Stimulated activated naive CD8-positive, alpha-beta T cell treated with anti-CD3 and anti-CD28 coated beads, Interleukin-15, amount 100 ng/mL, for 72 hours (primary cell): ENCODE measurements around the gene ADAM8.

Experiments
- ATAC-seq: fragments of 150-1000 bp; cut with Tn5 transposase; 2 replicates; pipeline ENCODE4 v1.10.0; 2021; ENCODE audit warnings: mild to moderate bottlenecking, moderate library complexity
- DNase-seq, 2 donors: peaks; one replicate each; pipeline ENCODE4 v3.0.0; 2021 to 2022
- H3K27ac Mint-ChIP-seq, 2 donors: one replicate each; pipeline ENCODE4 v1.8.0; 2022; ENCODE audit warnings: mild to moderate bottlenecking in 2 of 2, mixed read lengths in 2 of 2, moderate library complexity in 2 of 2
- H3K27me3 Mint-ChIP-seq: one replicate; pipeline ENCODE4 v1.8.0; 2022; ENCODE audit warnings: mixed read lengths
- H3K4me1 Mint-ChIP-seq: one replicate; pipeline ENCODE4 v1.8.0; 2022; ENCODE audit warnings: mild to moderate bottlenecking, mixed read lengths
- H3K4me3 Mint-ChIP-seq, 2 donors: one replicate each; pipeline ENCODE4 v1.8.0; 2022; ENCODE audit warnings: mild to moderate bottlenecking in 2 of 2, mixed read lengths in 2 of 2, moderate library complexity in 1 of 2
- H3K9me3 Mint-ChIP-seq, 2 donors: one replicate each; pipeline ENCODE4 v1.8.0; 2022; ENCODE audit warnings: mixed read lengths in 2 of 2

The ADAM8 gene

DNA sequence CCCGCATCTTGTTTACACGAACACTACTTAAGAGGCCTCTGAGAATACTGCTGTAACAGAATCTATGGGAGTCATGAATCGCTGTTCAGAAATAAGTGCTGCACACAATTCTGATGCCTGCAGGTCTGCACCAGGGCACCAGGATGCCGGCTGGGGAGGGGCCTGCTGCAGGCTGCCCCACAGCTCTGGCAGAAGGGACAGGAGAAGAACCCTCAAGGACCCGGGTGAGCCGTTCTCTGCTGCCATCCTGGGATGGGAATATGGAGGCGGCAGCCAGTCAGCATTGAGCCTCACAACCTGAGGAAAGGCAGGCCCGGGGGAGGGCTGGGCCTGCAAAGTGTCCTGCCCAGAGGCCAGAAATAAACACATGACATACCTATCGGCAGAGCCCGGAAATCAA, 20.8 kb upstream of the ADAM8 start:
- ATAC-seq (no peak), DNase-seq (no peak)
- no peaks in the 10 kb centered on the region for H3K27me3 Mint-ChIP-seq
- H3K4me3 Mint-ChIP-seq: no peak overlapping the region
- peaks cover 15% of the 10 kb centered on the region for H3K4me1 Mint-ChIP-seq
- H3K9me3 Mint-ChIP-seq: no peaks in the 10 kb centered on the region
- no peak overlapping the region for H3K27ac Mint-ChIP-seq

DNA sequence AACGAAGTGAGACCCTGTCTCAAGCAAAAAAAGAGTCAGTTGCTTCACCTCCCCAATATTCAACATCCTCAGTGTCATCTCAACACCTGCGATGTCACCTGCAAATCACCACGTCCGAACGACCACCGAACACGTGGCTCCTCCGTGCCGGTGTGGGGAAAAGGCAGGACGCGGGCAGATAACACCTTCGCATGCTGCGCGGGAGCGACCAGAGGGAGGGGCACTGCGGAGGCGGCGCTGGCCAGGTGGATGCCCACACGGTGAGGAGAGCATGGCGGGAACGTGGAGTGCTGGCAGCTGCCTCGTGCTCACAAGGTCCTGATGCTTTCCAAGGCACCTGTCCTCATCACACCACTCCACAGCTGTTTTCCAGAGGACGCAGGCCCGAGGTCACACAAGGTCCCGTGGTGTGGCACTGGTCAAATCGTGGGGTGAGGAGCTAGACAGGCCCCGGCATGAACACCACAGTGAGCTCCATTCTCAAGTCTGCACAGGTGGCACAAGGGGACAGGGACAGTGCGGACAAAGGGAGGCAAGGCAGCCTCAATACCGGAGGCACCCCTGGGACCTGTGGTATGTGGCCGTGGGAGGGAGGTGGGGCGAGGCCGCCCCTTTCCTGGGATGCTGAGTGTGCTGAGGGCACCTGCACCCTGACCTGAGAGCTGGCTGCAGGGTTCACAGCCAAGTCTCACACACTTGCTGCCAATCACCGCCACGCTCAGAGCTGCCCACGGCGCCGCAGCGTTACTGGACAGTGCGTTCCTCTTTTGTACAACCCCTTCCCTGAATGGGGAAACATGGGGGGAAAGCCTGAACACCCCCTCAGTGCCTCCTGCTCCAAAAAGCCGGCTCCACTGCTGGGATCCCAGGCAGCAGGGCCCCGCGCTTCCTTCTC, 19.0 kb upstream of the ADAM8 start:
- Mint-ChIP-seq H3K4me3 (no peak overlapping the region), H3K27me3 (no peaks in the 10 kb centered on the region), H3K27ac (no peak overlapping the region), H3K9me3 (no peaks in the 10 kb centered on the region), H3K4me1 (peaks cover 15% of the 10 kb centered on the region)
- DNase-seq (no peak), ATAC-seq (no peak)

DNA sequence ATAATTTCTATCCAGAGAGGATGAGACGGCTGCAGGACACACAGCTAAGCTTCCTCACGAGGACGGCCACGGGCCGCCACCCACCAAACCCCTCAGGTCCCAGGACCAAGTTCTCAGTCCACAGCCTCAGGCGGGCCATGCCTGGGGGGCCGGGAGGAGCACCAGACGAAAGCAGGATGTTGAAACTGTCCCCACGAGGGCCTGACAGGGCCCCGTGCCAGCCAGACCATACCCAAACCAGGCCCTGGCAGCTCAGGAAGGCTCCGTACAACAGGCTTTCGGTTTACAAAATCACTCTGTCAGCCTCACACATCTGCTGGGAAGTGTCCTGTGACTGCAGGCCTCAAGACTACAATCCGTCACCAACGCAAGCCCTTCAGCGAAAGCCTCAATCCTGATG, 17.5 kb upstream of the ADAM8 start:
- ATAC-seq: no peak
- Mint-ChIP-seq H3K27ac (no peak overlapping the region), H3K9me3 (no peaks in the 10 kb centered on the region), H3K4me1 (peaks cover 15% of the 10 kb centered on the region), H3K27me3 (no peaks in the 10 kb centered on the region), H3K4me3 (no peak overlapping the region)
- DNase-seq: no peak

DNA sequence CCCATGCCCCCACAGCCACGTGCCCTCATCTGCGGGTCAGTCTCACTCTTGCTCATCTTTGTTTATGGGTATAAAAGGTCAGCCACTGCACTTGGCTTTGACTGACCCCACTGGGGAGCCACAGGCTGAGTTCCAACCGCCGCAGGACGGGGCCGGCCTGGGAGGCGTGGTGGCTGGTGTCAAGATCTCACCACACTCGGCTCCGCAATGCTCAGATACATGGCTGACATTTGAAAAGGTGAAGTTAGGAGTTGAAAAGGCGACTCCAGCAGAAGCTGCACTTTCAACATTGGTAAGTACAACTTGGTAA, 17.1 kb upstream of the ADAM8 start:
- Mint-ChIP-seq H3K4me3 (no peak overlapping the region), H3K9me3 (no peaks in the 10 kb centered on the region), H3K27ac (no peak overlapping the region), H3K4me1 (peaks cover 15% of the 10 kb centered on the region), H3K27me3 (no peaks in the 10 kb centered on the region)
- DNase-seq (no peak), ATAC-seq (no peak)

DNA sequence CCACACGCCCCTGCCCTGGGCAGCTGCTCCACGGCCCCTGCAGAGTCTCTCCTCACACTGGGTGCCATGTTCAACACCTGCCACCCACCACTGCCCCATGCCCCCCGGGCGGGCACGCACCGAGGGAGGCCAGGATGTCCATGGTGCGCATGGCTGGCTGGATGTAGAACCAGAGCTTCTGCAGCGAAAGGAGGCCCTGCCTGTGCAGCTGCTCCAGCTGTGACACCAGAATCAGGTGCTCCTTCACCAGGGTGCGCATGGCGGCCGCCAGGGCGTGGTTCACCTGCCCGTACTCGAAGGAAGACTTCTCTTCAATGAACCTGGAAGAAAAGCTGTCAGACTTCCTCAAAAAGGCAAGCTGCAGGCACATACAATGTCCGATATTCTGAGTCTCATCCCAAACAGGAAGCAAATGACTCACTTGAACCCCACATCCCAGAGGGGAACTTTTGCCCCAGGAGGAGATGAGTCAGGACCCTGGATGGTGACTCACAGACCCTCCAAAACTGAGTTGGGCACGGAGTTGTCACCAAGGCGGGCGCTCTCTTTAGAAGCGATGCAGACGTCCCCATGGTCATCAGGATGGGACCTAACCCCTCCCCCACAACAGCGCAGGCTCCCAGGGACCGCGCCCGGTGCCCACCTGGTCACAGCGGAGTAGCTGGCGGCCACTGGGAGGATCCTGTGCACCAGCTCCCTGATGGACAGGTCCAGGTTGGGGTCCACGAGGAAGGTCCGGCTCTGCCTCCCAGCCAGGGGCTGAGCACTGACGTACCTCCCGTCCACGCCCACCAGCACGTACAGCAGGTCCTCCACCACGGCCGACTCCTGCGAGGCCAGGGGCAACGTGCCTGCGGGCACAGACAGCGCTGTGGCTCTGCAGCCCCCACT, 16.5 kb upstream of the ADAM8 start:
- H3K4me3 Mint-ChIP-seq: no peak overlapping the region
- no peaks in the 10 kb centered on the region for H3K9me3 Mint-ChIP-seq
- no peaks in the 10 kb centered on the region for H3K27me3 Mint-ChIP-seq
- peaks cover 15% of the 10 kb centered on the region for H3K4me1 Mint-ChIP-seq
- no peak overlapping the region for H3K27ac Mint-ChIP-seq
- DNase-seq (no peak), ATAC-seq (peak; percentile 65)

DNA sequence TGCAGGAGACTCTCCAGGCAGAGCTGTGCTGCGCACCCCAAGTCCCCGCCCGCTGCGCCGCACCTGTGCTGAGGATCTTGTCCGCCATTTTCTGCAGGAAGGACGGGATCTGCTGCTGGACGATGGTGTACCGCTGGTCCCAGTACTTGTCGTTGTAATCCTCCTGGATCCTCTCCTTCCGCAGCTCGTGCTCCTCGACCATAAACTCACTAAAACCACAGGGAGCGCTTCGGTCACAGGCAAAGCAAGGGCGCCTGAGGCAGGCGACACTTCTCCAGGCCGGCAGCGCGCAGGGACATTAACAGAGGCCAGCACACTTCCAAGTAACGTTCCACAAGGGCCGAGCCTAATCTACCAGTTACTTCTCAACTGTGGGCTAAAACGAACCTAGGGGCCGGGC, 13.1 kb upstream of the ADAM8 start:
- Mint-ChIP-seq H3K9me3 (no peaks in the 10 kb centered on the region), H3K4me3 (no peak overlapping the region), H3K27me3 (no peaks in the 10 kb centered on the region), H3K27ac (no peak overlapping the region), H3K4me1 (peaks cover 15% of the 10 kb centered on the region)
- DNase-seq (no peak), ATAC-seq (no peak)

DNA sequence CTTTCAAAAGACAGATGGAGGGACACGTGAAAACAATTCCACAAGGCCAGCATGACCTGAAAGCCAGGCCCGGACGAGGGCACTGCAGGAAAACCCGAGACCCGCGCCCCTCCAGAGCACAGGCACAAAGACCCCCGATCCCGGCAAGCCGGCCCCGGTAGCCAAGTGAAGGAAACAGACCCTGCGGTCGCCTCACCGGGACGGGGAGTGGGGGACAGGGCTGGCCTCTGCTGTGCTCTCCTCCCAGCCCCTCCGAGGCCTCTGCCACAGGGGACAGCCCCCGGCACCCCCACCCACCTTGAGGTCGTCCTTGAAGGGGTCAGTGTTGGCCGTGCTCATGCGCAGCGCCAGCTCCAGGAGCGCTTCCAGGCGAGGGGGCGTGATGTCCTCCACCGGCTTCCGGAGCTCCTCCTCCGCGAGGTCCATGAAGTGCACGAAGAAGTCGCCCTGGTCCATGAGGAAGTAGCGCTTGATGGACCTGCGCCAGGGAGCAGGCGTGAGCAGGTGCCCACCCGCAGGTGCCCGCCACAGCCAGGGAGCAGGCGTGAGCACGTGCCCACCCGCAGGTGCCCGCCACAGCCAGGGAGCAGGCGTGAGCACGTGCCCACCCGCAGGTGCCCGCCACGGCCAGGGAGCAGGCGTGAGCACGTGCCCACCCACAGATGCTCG, 11.3 kb upstream of the ADAM8 start:
- DNase-seq (no peak), ATAC-seq (peak; percentile 35)
- Mint-ChIP-seq H3K4me1 (no peaks in the 10 kb centered on the region), H3K9me3 (no peaks in the 10 kb centered on the region), H3K4me3 (no peak overlapping the region), H3K27me3 (no peaks in the 10 kb centered on the region), H3K27ac (no peak overlapping the region)

DNA sequence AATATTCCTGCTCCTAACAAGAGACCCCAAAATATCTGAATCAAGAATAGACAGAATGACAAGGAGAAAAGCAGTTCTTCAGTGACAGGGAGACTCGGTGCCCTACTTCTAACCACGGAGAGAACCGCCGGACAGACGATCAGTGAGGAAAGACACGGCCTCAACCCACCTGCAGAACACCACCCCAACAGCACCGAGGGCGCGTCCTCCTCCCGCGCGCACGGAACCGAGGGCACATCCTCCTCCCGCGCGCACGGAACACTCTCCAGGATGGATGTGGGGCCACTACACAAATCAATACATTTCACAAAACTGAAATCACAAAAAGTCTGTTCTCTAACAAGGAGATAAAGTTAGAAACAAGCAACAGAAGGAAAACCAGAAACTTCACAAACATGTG, 9.7 kb upstream of the ADAM8 start:
- no peaks in the 10 kb centered on the region for H3K27me3 Mint-ChIP-seq
- H3K4me1 Mint-ChIP-seq: no peaks in the 10 kb centered on the region
- no peak overlapping the region for H3K4me3 Mint-ChIP-seq
- no peak overlapping the region for H3K27ac Mint-ChIP-seq
- ATAC-seq (no peak), DNase-seq (no peak)
- H3K9me3 Mint-ChIP-seq: no peaks in the 10 kb centered on the region

DNA sequence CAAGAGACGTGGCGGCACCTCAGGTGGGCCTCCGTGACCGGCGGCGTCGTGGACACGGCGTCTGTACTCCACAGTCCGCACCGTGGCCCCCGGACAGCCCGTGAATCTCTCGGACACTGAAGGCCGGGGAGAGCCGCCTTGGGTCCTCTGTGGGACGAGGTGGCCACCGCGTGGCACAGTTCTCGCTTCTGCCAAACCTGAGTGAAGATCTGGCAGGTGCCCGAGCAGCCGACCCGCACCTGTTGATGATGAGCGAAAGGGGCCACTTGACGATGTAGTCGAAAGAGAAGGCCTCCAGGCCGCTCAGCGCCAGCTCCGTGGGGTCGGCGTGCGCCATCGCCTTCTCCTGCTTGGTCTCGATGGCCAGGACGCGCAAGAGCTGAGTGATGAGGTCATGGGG, 8.5 kb upstream of the ADAM8 start:
- no peaks in the 10 kb centered on the region for H3K9me3 Mint-ChIP-seq
- H3K27me3 Mint-ChIP-seq: no peaks in the 10 kb centered on the region
- no peak for DNase-seq
- H3K4me1 Mint-ChIP-seq: no peaks in the 10 kb centered on the region
- ATAC-seq: no peak
- H3K27ac Mint-ChIP-seq: no peak overlapping the region
- H3K4me3 Mint-ChIP-seq: no peak overlapping the region

DNA sequence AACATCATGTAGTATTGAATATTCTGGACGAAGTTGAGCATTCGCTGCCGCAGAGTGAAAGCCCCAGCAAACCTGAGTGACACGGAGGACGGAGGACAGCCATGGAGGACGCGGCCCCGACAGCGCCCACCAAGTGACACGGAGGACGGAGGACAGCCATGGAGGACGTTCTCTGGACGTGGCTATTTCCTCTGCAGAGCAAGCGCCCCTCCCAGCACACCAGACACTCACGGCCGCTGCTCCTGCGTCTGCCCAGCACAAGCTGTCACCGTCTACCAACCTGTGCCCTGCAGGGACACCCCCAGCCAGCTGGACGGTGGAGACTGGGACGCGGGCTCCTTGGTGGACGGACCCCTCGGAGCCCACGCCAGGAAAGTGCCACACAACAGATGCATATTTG, 7.3 kb upstream of the ADAM8 start:
- Mint-ChIP-seq H3K9me3 (no peaks in the 10 kb centered on the region), H3K27me3 (no peaks in the 10 kb centered on the region), H3K27ac (peak overlapping the region in 1 of 2 donors; percentile 44), H3K4me3 (no peak overlapping the region), H3K4me1 (peaks cover 11% of the 10 kb centered on the region)
- no peak for DNase-seq
- no peak for ATAC-seq

DNA sequence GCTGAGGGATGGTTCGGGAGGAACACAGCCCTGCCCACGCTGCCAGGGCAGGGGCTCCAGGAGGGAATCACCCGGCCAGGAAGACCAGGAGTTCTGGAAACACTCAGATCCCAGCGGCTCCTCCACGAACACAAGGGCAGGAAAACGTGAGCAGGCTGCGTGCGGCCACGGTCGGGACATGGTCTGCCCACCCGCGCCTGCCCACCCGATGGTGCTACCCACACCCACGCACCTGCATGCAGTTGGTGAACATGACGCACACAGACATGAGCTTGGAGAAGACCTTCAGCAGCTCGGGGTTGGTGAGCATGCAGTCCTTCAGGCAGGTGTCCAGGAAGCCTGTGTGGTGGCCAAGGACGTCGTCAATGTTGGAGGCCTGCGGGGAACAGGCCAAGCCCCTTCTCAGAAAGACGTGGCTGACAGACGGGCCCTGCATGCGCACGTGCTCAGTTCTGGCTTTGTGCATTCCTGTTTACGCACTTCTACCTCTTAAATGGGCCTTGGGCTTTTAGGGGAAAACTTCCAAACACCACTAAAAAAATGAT, 6.2 kb upstream of the ADAM8 start:
- Mint-ChIP-seq H3K27me3 (no peaks in the 10 kb centered on the region), H3K4me1 (peaks cover 22% of the 10 kb centered on the region), H3K9me3 (no peaks in the 10 kb centered on the region), H3K4me3 (no peak overlapping the region), H3K27ac (no peak overlapping the region)
- ATAC-seq (no peak), DNase-seq (no peak)

DNA sequence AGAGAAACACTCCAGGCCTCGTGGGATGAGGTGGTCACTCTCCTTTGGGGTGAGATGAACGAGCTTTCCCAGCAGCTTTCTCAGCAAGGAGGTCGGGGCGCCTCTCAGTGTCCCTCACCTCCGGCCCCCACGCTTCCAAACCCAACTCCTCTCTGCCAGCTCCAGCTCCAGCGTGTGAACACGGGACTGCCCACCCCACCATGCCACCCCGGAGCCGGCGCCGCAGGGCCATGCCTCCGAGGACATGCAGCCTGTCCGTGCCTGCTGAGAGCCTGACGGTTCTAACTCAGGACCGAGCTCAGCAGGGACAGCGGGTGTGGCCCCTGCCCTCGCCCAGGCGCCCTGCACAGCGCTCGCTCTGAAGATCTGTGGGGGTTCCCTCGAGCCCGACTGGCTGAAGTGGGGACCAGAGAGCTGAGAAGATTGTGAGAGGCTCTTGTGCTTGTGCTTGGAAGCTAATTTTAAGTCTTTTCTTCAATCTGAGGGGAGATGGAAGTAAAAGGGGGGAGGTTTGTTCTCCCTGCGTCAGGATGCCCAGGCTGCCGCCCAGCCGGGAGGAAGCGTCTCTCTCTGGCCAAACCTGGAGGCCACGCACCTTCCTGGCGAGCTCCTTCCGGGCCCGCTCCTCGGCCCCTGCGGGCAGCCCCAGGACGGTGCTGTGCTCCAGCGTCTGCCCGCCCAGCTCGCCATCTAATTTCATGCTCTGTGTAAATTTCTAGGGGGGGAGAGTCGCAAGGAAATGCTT, 5.1 kb upstream of the ADAM8 start:
- no peak for DNase-seq

DNA sequence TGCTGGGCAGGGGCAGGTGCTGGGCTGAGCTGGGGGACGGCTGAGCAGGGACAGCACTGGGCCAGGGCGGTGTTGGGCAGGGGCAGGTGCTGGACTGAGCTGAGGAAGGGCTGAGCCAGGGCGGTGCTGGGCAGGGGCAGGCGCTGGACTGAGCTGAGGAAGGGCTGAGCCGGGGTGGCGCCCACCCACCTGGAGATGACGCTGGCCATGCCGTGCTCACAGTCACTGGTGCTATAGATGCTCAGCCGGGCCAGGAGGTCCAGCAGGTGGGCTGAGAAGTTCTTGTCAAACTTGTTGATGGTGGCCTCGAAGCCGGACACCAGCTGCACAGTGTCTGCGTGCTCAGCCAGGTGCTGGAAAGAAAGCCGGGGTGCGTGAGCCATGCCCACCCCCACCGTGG, 4.4 kb upstream of the ADAM8 start:
- DNase-seq: no peak
- Mint-ChIP-seq H3K4me3 (no peak overlapping the region), H3K9me3 (no peaks in the 10 kb centered on the region), H3K27ac (no peak overlapping the region), H3K4me1 (peaks cover 29% of the 10 kb centered on the region), H3K27me3 (no peaks in the 10 kb centered on the region)
- ATAC-seq: no peak

More for the DNA sequence above, 5.1 kb upstream of the ADAM8 start:
- no peak for ATAC-seq
- Mint-ChIP-seq H3K27ac (peak overlapping the region in 1 of 2 donors; percentile 46), H3K4me1 (peaks cover 28% of the 10 kb centered on the region), H3K9me3 (no peaks in the 10 kb centered on the region), H3K27me3 (no peaks in the 10 kb centered on the region), H3K4me3 (no peak overlapping the region)

DNA sequence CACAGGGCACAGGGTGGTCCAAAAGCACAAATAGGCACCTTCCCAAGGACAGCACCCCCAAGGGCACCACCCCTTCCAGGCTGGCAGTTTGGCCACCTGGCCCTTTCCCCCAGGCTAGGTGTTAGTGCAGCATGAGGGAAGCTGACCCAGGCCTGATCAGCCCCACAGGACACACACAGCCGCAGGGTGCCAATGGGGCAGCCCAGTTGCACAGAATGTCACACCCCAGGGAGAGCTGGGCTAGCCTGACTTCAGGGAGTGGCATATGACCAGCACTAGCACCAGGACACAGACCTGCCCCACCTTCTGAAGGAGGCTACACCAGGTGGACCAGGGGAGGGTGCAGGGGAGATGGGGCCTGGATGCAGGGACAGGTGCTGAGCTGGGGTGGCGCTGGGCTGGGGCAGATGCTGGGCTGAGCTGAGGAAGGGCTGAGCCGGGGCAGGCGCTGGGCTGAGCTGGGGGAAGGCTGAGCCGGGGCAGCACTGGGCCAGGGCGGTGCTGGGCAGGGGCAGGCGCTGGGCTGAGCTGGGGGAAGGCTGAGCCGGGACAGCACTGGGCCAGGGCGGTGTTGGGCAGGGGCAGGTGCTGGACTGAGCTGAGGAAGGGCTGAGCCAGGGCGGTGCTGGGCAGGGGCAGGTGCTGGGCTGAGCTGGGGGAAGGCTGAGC, 3.9 kb upstream of the ADAM8 start:
- H3K4me1 Mint-ChIP-seq: peaks cover 35% of the 10 kb centered on the region
- H3K27me3 Mint-ChIP-seq: no peaks in the 10 kb centered on the region
- H3K9me3 Mint-ChIP-seq: no peaks in the 10 kb centered on the region
- ATAC-seq (no peak), DNase-seq (no peak)
- no peak overlapping the region for H3K4me3 Mint-ChIP-seq
- no peak overlapping the region for H3K27ac Mint-ChIP-seq
